NCI-H1417 treated with DMSO at 0.1 percent for 48 hours (cell line): ENCODE results near the gene LIG1.

Experiments
- DNase-seq: peaks from one replicate; lab custom pipeline; 2025; lab: John Stamatoyannopoulos, UW

LIG1 gene

GRCh38 chr19:48169939-48170803, at the start of gene LIG1, which contains the start of gene ZSWIM9:
TSS of gene LIG1 (minus strand) at chr19:48170344. CDS start at chr19:48165566, 4,778 bp downstream.
TSS of gene ZSWIM9 (plus strand) at chr19:48170680. CDS start at chr19:48171803, 1,123 bp downstream.
- peak; percentile 64 for DNase-seq

DNA sequence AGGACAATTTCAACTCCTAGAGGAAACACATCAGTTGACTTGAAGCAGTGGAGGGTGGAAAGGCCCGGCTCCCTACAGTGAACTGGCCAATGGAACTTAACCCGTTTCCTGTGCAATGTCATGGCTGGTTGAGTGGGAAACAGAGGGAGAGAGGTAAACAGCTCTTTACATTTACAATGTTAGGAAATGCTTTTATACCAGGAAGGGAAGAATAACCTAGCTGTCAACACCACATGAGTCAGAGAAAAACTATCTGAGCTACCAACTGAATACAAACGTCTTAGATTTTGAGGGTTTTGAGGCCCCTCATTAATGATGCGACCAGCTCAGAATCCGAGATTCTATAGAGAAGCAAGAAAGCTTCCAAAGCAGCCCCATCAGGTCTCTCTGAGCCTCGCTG, 48.9 kb upstream of the LIG1 start:
- DNase-seq = no peak

GRCh38 chr19:48216933-48217332, 46.8 kb upstream of the LIG1 start:
- DNase-seq = no peak

GRCh38 chr19:48213959-48214358, 43.8 kb upstream of the LIG1 start:
- DNase-seq = no peak

DNA sequence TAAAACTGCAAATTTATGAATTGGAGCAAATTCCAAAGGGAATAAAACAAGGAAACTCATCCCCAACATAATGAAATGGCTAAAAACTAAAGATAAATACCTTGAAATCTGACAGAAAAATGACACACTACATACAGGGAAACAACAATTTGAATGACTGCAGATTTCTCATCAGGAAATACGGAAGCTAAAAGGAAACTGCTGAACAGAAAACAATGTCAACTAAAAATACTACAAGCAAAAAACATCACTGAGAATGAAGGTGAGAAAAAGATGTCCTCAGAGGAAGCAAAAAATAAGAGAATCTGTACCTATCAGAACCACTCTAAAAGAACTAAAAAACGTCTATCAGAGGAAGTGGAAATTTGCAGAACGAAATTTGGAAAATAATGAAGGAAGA, 39.9 kb upstream of the LIG1 start:
- DNase-seq = no peak

DNA sequence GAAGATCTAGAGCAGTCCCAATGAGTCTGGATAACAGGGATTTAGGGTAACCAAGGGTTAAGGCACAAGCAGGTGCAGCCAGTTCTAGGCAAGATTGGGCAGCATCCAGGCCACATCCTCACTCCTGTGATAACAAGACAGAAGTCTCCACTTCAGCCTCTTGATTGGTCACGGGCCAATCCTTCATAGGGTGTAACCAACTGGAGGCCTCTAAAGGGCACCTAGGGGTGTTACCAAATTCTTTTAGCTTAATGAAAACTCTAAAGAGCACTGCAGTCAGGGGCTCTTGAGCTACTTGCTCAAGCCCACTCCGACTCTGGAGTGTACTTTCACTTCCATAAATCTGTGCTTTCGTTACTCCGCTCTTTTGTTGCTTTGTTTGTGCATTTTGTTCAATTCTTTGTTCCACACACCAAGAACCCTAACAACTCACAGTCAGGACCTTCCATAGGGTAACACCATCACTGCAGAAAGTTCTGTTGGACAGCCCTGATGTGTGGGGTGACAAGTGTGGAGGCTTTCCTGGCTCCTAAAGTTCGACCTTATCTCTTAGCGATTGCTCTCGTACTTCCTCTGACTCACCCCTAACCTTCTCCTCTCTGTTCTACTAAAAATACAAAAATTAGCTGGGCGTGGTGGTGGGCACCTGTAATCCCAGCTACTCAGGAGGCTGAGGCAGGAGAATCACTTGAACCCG, 36.4 kb upstream of the LIG1 start:
- DNase-seq = no peak

DNA sequence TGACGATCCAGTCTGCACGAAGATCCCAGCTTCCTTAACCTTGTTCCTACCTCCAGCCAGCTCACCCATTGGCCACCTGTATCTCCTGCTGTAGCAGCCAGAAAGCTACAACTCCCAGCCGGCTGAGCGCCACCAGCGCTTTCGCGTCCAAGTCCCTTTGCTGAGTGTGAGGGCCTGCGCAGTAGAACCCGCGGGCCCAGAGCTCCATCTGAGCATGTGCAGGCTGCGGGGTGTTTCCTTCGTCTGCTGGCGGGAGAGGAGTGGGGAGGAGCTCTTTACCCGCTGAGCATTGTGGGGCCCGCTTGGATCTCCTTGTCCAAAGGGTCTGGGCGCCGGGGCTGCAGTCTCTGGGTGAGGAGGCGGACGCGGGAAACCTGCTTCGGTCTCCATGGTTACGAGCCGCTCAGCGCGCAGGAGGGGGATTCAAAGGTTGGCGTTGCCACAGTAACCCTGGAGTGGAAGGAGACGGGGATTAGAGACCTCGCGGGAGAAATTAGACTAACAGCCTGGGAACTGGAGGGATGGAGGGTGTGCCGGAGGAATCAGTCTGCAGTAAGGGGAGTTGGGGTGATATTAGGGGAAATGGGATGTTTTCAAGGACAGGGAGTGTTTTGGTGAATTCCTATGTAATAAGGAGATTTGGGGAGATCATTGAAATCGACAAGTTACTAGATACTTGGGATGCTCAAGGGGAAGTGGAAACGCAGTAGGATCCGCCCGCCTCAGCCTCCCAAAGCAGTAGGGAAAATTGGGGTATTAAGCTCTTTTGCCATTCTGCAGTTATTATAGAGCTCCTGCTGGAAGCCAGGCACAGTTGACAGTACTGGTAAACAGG, 33.9 kb upstream of the LIG1 start:
- DNase-seq = peak; percentile 96

DNA sequence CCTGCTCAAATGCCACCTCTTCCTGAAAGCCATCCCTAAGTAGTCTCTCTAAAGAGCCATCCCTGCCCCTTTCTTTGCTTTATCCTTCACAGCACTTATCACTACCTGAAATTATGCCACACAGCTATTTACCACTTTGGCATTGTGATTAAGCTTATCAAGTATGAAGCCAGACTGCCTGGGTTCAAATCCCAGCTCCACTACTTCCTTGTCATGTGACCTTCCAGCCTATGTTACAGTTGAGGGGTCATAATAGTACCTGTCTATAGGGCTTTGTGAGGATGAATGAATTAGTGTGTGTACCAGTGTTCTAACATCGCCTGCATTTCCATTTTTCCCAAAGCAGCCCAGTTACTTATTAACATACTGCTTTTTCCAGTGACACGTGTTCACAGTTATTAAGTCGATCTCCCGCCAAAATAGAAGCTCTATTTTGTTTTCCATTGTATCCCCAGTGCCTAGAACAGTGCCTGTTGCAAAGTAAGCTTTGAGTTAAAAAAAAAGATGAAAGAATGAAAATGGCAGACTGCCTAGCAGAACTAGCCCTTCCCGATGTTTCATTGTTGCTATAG, 33.2 kb upstream of the LIG1 start:
- no peak for DNase-seq

DNA sequence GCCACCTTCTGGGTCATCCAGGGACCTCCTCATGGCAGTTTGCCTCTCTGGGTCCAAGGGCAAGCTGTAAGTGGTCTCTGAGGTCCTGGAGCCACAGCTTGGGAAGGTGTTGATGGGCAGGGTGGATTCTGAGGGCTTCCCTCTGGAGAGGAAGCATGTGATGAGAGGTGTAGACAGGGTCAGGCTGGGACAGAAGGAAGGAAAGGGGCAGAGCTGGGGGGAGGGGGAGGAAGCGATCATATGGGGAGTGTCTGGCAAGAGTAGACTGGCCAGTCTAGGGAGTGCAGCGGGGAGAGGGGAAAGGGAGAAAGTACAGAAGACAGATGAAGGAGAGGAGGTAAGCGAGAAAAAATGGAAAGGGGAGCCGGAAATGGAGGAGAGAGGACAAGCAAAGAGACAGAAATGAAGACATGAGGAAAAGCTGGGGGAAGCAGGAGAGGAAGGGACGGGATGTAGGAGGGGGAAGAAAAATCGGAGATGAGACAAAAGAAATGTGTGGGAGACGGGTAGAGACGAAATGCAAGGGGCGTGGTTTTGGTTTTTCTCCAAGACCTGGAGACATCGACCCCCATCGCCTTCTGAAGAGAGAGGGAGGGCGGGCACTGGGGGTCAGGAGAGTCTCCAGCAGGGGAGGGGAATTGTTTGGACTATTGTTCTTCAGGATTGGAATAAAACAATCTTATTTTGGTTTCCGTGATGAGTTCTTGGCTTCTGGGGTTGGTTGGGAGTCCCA, 27.0 kb upstream of the LIG1 start:
- no peak for DNase-seq

- no peak for DNase-seq
Measured at GRCh38 chr19:48196321-48196763, 26.2 kb upstream of the LIG1 start.

GRCh38 chr19:48194844-48195830, 25.0 kb upstream of the LIG1 start:
- no peak for DNase-seq

- DNase-seq = no peak
Measured at GRCh38 chr19:48194041-48194843, 24.1 kb upstream of the LIG1 start.

DNA sequence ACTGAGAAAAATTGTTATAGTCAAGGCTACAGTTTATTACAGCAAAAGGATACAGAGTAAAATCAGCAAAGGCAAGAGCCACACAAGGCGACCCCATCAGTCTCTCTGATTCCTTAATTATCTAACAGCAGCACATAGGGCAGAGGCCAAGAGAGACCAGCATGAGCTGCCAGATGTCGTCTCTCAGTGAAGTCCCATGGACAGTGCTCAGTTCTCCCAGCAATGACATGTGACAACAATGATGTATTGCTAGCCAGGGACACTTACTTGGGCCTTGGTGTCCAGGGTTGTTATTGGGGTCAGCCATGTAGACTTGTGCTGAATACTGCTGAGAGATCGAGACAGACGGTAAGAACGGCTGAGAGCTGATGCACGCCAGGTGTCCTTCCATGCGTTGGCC, 22.6 kb upstream of the LIG1 start:
- no peak for DNase-seq

DNA sequence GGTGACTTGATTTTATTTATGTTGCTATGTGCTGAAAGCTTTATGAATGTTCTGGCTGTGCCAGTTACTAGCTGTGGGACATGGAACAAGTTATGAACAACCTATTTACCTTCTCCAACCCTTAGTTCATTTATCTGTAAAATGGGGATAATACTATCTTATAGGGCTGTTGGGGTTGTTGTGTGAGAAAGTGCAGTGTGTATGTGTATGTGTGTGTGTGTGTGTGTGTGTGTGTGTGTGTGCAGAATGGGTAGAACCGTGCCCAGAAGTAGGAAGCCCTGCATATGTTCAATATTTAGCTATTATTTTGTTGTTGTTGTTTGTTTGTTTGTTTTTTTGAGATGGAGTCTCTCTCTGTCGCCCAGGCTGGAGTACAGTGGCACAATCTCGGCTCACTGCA, 20.7 kb upstream of the LIG1 start:
- DNase-seq = no peak

- no peak for DNase-seq
Measured at GRCh38 chr19:48190288-48190884, 20.2 kb upstream of the LIG1 start.

GRCh38 chr19:48186541-48186991, 16.4 kb upstream of the LIG1 start:
- no peak for DNase-seq

DNA sequence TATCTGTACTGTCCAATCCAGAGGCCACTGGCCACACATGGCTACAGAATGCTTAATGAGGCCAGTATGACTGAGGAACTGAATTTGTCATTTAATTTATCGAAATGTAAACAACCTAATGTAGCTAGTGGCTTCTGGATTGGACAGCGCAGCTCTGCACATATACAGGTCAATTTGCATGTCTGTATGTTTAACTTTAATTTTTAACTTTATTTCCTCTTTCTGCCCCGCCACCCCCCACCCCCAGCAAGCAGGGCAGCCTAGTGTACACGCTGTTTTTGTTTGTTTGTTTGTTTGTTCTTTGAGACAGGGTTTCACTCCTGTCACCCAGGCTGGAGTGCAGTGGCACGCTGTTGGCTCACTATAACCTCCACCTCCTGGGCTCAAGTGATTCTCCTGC, 15.9 kb upstream of the LIG1 start:
- DNase-seq = no peak

GRCh38 chr19:48183356-48183755, 13.2 kb upstream of the LIG1 start:
- no peak for DNase-seq

DNA sequence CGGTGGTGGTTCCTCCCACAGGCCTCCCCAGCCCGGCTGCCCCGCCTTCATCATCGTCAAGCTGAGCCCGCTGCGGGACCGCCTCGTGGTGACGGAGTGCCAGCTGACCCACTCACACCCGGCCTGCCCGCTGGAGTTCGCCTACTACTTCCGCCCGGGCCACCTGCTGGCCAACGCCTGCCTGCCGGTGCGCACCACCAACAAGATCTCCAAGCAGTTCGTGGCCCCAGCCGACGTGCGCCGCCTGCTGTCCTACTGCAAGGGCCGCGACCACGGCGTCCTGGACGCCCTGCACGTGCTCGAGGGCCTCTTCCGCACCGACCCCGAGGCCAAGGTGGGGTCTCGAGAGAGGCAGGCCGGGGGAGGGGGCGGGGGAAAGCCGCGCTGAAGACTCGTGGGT, 12.3 kb upstream of the LIG1 start:
- DNase-seq = no peak
